GM21723 (cell line): ENCODE results near the gene ARAP2.

Source experiments
- ATAC-seq: cut with Tn5 transposase; IDR thresholded peaks from one replicate; pipeline ENCODE4 v1.9.1; 2021; ENCODE audit warnings: mild to moderate bottlenecking, moderate library complexity; ENCODE audit not compliant: unreplicated experiment

Gene ARAP2

DNA sequence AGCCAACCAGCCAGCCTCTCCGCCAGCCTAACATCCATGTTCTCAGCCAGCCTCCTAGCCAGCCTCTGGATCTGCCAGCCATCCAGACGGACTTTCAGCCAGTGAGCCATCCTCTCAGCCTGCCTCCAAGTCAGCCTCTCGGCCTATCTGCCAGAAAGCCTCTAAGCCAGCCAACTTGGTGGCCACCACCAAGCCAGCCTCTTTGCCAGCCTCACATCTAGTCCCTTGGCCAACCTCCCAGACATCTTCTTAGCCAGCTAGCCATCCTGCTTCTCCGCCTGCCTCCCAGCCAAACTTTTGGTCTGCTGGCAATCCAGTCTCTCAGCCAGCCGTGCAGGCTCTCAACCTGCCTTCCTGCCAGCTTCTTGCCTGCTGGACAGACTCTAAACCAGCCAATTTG is 16.4 kb upstream of the ARAP2 start:
- no peak for ATAC-seq

DNA sequence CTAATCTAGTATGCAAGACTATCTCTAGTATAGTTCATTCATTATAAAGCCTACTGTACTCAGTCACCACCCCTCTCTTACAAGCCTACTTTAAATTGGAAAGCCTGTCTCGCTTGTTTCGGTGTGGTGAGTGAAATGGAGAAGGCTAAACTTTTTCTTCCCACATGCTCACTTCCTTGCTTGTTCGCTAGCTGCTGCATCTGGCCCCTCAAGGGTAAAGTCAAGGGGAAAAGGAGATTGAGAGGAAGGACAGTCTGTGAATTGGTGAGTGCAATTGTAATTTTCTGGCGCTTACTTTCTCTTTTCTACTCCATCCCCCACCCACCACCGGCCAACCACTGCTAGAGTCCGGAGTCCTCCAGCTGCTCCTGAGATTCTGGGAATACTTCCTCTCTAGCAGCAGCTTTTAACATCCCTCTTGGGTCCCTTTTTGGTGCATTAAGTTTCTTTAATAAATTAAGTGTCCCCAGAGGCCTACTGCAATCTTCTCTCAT is 12.1 kb upstream of the ARAP2 start:
- peak; percentile 61 for ATAC-seq

GRCh38 chr4:36255577-36255976 is 11.3 kb upstream of the ARAP2 start:
- ATAC-seq: peak; percentile 66

DNA sequence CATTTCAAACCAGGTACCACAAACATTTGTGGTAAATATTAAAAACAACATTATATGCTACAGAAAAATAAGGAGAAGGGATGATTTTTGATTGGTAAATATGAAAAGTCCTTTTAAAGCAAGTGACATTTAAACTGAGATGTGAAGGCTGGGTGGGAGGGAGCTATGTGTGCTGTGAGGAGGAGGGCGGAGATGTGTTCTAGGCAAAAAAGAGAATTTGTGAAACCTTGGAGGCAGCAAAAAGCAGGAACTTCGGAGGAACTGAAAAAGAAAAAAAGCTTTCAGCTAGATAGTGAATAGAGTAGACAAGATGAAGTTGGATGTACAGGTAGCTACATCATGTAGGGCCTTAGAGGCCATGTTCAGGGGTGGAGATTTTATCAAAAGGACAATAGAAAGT is 10.1 kb upstream of the ARAP2 start:
- ATAC-seq: no peak

- no peak for ATAC-seq
Measured at GRCh38 chr4:36251983-36252382, 7.7 kb upstream of the ARAP2 start.

- ATAC-seq: no peak
Measured at GRCh38 chr4:36249610-36250009, 5.3 kb upstream of the ARAP2 start.

DNA sequence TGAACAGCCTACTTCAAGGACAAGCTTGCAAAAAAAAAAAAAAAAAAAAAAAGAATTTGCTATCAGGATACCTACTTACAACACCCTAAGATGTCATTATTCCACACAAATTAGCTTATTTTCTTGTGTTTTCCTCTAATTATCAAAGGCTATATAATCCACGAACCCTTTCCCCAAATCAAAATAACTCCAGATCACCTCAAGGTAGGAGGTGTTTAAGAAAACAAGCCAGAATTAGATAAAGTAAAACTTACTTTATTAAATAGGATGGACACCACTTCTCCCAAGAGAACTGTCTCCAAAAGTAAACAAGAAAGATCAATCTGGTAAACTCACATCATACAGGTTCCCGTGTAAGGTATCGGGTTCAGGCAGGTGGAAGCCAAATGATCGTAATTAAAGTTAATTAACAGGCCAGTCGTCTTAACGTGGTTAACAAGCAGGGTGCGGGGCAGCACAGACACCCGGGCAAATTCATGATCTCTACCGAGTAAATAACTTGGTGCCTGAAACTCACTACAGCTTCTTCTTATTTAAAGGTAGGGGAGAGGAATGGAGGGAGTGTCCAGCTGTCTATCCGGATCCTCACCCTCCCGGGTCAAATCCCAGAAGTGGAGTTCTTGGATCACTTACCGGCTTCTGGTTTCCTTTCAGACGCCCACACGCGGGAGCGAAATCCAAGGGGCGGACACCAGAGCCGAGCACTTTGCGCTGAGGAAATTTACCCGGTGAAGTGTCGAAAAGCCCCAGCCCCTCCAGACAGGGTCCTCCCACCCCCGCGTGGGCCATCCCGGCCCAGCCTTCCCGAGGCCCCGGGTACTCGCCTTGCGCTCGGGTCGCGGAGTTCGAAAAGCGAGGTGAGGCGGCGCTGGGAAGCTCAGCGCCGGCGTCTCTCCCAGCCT is 708 bp downstream of the ARAP2 start:
- peak; percentile 33 for ATAC-seq

DNA sequence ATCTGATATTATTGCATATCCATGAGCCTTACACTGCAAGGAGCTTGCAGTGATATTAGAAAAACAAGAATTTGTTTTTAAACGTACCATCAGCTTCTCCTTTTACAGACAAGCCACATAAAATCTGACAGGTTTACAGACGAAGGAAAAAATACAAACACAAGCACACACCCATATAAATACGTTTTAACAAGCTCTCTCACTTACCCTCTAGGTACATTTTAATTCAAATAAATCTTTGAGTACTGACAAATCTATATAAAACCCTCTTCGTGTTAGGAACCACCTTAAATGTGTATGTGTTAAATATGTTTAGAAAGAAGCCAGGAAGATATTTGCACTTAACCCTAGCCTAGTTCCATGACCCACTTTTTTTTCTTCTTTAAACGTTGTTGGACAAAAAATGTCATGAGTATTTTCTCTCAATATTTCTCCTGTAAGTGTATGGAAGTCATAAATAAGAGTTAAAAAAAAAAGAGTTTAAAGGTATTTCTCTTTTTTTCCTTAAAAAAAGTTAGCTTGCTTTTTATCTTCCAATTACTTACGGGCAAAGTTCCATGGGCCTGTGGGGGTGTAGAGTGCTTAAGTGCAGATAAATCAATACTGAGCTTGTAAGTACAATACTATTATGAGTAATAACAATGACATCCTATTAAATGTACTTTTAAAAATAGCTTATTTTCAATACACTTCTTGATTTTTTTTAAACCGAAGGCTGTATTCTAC is 1.5 kb downstream of the ARAP2 start:
- no peak for ATAC-seq

DNA sequence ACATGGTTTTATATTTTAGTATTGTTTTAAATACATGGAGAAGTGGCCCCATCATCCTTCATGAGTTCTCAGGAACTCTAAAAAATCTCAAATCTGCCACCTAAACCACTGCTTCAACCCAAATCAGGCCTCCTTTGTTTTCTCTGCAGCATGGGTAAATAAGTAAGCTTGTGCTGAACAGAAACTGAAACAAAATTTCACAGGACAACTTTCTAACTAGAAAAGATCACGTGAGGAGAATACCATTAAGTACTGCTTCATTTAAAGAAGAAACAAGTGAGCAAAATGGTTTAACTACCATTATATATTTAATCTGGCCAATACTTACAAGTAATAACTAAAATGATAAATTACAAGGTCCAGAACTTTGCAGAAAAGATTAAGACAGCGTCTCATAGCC is 2.5 kb downstream of the ARAP2 start:
- peak; percentile 50 for ATAC-seq

GRCh38 chr4:36237366-36238313 is 6.7 kb downstream of the ARAP2 start:
- no peak for ATAC-seq

DNA sequence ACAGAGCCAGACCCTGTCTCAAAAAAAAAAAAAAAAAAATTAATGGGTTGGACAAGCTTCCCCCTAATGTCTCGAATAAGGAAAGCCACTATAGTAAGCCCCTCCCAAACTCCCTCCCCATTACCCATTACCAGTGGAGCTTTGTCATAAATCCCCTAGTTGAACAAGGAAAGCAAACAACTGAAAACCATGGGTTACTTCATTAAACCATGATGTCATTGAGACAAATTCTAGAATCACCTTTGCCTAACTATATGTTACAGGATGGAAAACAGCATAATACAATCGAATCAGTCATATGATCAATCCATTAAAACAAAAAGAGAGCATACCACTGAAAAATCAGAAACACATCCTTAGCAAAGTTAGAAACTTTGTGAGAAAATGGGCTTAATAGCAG is 8.2 kb downstream of the ARAP2 start:
- ATAC-seq: no peak

DNA sequence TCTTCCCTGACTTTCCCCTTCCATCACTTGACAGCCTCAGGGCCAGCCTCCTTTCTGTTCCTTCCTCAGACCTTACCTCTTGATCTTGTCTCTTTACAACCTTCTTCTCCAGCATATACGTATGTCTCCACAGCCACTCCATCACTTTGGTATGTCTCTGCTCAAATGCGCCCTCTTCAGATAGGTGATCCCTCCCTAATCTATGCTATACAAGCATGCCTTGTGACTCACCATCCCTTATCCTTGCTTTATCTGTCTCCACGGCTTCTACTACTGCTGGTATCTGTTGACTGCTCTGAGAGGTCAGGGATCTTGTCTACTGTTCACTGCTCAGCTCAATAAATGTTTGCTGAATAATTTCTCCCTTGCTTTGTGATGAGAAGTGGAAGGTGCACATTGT is 9.0 kb downstream of the ARAP2 start:
- no peak for ATAC-seq

- ATAC-seq: no peak
Measured at GRCh38 chr4:36233567-36234266, 10.6 kb downstream of the ARAP2 start.

- ATAC-seq: no peak
Measured at GRCh38 chr4:36230534-36230933, 13.8 kb downstream of the ARAP2 start.

- ATAC-seq: no peak
Measured at GRCh38 chr4:36227913-36228312, 16.4 kb downstream of the ARAP2 start.

DNA sequence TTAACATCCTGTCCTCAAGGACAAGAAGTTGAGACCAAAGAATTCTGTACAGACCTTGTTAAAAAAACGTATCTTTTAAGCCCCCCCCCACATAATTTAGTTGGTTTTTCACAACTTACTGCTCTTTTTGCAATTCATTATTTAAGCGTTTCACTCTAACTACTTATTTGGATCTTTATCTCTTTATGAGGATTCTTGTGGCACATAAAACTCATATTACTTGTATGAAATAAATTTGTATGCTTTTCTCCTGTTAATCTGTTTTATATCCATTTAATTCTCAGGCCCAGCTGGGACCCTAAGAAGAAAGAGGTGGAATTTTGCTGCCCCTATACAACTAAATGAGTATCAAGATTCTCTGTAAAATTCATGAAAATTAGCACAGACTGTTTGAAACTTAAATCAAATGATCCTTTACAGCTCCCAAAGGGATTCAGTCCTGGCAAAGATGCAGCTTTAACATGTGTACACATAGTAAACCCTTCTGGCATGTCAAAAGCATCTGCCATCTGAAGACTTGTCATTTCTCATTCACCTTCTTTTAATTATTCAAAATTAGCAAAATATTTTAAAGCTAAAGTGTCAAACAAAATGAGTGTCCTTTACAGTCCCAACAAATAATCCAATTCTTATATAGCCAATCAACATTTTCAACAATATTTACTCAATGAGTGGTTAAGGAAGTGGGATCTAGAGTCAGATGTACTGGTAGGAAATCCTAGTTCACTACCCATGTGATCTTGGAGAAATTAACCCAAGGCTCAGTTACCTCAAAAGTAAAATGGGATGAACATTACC is 17.7 kb downstream of the ARAP2 start:
- ATAC-seq: no peak

DNA sequence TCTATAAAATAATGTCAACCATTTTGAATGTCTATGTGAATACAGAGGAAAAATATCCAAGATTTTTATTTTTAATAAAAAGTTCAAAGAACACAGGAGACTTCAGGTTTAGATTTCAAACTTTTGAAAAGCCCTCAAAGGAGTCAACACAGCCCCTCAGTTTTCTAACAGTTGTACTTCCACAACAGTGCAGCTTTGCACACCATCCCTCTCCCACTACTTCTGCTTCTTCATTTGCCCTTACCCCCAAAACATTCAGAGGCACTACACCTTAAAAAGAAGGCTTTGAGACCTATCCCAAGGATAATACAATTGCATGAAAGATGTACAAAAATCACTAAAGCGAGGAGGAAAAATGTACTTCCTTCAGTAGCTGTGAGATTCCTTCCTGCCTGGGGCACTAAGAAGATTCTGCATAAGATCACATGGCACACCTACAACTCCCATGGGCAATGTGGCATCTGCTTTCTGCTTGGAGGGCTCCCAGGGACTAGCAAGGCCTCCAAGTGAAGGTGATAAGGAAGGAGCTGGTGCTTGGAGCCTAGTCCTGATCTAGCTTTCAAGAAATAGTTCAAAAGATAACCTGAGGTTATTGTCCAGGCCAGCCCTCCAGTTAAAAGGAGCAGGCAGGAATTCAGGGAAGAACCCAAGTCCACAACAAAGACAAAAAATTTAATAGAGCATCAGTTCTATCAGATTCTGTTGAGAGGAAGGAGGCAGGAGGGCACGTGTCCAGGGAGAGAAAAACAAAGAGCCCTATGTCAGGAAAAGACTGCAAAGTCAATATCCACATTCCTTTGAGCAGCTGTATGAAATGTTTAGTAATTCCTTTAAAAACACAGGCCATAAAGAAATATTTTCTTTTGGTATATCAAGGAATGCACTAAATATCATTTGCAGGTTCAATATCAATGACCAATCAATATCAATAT is 19.1 kb downstream of the ARAP2 start:
- ATAC-seq: no peak

DNA sequence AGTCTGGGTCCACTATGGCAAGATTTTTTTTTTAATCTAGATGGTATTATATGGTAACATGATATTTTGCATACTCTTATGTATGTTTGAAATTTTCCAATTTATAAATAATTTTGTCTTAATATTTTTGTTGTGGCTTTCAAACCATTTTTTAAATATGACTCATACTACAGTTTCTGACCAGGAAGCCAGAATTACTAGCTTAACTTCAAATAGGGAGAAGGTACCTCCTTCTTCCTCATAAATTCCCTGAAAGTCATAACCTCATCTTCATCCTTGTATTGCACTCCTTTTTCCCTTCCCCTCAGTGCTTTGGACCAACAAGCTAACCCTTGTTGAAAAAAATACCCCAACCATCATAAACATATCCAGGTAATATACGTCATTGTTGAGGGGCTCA is 21.6 kb downstream of the ARAP2 start:
- no peak for ATAC-seq
